Right lobe of liver (tissue), 4 donors: ENCODE data around the gene ERC1.

Experiments
- CTCF ChIP-seq, 4 donors: fragments of 200-600 bp in 3 of 4; fragments of 450-650 bp in 1 of 4; IDR thresholded peaks; one replicate each; pipeline versions ENCODE4 v1.5.1 to v1.8.0; 2016 to 2022; ENCODE audit warnings: antibody characterized with exemption in 4 of 4, mild to moderate bottlenecking in 2 of 4
- POLR2A ChIP-seq: fragments of 450-650 bp; IDR thresholded peaks from one replicate; pipeline ENCODE4 v1.6.1; 2017; ENCODE audit warnings: antibody characterized with exemption, mild to moderate bottlenecking
- donor health status: DM: no; HTN: no; CAD: no.
- donor health status: DM: no; HTN: no; CAD: no.
- donor health status: DM: no; HTN: yes; CAD: no.

GRCh38 chr12:971991-972390, 19.0 kb upstream of the ERC1 start:
- TF ChIP-seq CTCF (IDR thresholded peaks at IDR 0.05), result no peak
- no peak for TF ChIP-seq POLR2A
